SU-DHL-6 (cell line): Measurements from ENCODE around the gene IL5RA.

Experiments
- CTCF ChIP-seq: fragments of 200-600 bp; sonication (generic); IDR thresholded peaks from one replicate; pipeline ENCODE4 v1.5.1; 2017; ENCODE audit warnings: antibody characterized with exemption, mild to moderate bottlenecking, low read length, moderate library complexity; ENCODE audit not compliant: insufficient read depth, poor library complexity, severe bottlenecking
- EZH2phosphoT487 ChIP-seq: fragments of 200-600 bp; sonication (generic), shearing (Covaris generic); conservative IDR thresholded peaks from 2 replicates; pipeline ENCODE4 v1.6.1; 2018; ENCODE audit warnings: mild to moderate bottlenecking, antibody characterized with exemption, low read length, moderate library complexity, mixed read lengths

- TF ChIP-seq CTCF (no peak), EZH2phosphoT487 (no peak)
Observed at GRCh38 chr3:3102751-3103150, 7.4 kb downstream of the IL5RA start.
